HUES48 (cell line): ENCODE data around the gene PHKA1.
"Not testable (repeated sequence)": the region's sequence is repeated elsewhere in the genome, so short reads cannot be mapped to it uniquely, and the experiment has no call there.

Experiments used
- H3K27ac ChIP-seq: one replicate; pipeline ENCODE4 v1.7.0; 2013; ENCODE audit warnings: low read depth, low read length, inconsistent platforms
- H3K27me3 ChIP-seq: 2 replicates; pipeline ENCODE4 v1.6.1; 2013; ENCODE audit warnings: mild to moderate bottlenecking, low read length; ENCODE audit not compliant: control insufficient read depth, insufficient read depth
- H3K36me3 ChIP-seq: 2 replicates; pipeline ENCODE4 v1.6.1; 2013; ENCODE audit warnings: low read length; ENCODE audit not compliant: control insufficient read depth, insufficient read depth
- H3K4me1 ChIP-seq: 2 replicates; pipeline ENCODE4 v1.6.1; 2013; ENCODE audit warnings: mild to moderate bottlenecking, low read length; ENCODE audit not compliant: control insufficient read depth, insufficient read depth
- H3K4me3 ChIP-seq: 2 replicates; pipeline ENCODE4 v1.5.1; 2013; ENCODE audit warnings: mild to moderate bottlenecking, low read depth, low read length
- H3K9ac ChIP-seq: 2 replicates; pipeline ENCODE4 v1.6.1; 2013; ENCODE audit warnings: mild to moderate bottlenecking, low read depth, low read length, moderate library complexity
- H3K9me3 ChIP-seq: 2 replicates; pipeline ENCODE4 v1.6.1; 2013; ENCODE audit warnings: low read length; ENCODE audit not compliant: control insufficient read depth, insufficient read depth

The PHKA1 gene

DNA sequence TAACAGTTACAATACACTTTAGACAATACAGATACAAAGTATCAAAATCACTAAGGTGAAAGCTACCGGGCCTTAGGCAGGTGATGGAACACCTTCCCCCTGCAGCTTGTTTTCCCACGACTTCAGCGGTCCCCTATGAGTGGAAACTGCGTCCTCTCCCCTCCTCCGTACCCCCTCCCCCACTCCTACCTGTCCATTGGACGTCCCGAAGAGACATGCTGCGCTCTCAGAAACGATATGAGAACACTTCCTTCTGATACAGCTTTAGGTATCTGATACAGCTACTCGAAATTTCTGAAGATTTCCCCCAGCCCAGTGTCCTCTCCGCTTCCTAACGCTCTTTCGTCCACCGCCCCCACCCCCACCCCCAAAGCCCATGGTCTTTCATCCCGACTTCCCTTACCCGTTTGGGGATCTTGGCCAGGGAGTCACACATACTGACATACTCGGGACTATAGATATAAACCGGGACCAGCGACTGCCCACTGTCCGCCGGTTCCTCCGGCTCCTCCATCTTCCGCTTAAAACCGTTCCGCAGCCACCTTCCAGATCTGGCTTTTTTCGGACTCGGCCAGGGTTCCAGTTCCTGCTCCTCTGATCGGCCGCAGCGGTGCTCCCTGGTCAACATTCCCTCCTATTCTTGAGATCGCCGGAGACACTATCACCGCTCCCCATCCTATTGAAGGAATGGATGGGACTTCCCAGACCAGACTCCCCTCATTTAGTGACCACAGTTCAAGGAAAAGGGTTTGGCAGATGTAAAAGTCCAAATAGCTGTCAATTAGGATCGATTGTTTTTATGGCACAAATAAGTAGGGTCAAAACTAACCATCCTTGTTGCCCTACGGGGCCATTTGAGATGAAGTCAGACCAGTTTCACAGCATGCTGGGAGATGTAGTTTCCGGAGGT, 141.6 kb downstream of the PHKA1 start, which contains the start of gene HDAC8:
HDAC8 (minus strand) TSS at position 596 of the 910 bp plus-strand sequence; CDS start at position 514, 82 bp downstream.
- Histone ChIP-seq H3K27ac (peak within 1 kb of the TSS; percentile 66), H3K36me3 (peaks cover 24% of the 10 kb centered on the region), H3K9ac (peak within 1 kb of the TSS; percentile 80), H3K9me3 (peaks cover 17% of the 10 kb centered on the region), H3K4me3 (peak within 1 kb of the TSS; percentile 99), H3K27me3 (peaks cover 4% of the 10 kb centered on the region; the same call in 1 of the 2 replicates), H3K4me1 (no peaks in the 10 kb centered on the region)

DNA sequence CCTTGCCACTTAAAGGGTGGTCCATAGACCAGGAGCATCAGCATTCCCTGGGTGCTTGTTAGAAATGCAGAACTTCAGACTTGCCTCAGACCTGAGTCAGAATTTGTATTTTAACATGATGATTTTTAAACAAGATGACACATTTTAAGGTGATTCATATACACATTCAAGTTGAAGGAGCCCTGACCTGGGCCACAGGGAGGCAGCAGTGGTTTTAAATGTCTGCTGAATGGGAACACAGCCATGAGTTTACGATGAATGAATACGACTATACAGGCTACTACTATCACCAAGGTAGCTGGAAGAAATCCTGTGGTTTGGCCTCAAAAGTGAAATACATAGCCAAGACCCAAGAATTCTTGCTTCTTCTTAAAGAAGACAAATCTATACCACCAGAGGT, 144.3 kb downstream of the PHKA1 start:
- peaks cover 13% of the 10 kb centered on the region for H3K9me3 ChIP-seq
- no peaks in the 10 kb centered on the region for H3K27me3 ChIP-seq
- H3K4me3 ChIP-seq, result no peak overlapping the region
- no peak overlapping the region for H3K27ac ChIP-seq
- H3K9ac ChIP-seq, result no peak overlapping the region
- peaks cover 49% of the 10 kb centered on the region for H3K36me3 ChIP-seq
- H3K4me1 ChIP-seq, result no peaks in the 10 kb centered on the region

DNA sequence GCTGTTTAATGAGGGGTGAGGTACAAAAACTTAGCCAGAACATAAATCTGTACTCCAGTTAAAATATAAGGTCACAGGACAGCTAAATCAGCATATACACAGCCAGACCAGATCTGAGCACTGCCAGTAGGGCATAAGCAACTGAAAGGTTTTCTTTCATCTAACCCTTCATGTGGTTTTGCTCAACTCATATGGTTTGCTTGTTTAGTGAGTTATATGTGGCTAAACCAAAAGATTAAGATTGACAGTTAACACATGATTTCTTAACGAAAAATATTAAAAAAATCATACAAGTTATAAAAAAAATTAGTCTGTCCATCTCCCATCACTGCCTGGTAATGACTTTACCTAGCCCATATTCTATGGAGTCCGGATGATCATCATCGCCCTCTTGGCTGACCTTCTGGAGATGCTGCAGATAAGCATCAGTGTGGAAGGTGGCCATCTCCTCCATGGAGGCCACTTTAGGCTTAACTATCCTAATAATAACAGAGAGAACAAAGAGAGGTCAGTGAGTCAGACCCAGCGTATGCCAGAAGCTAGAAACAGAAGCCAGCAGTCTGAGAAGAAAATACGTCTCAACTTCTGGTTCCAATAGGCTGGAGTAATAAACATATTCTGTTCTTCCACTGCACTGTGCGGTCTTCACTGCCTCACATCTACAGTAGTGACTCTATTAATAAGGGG, 145.6 kb downstream of the PHKA1 start:
- Histone ChIP-seq H3K27ac (no peak overlapping the region), H3K36me3 (peaks cover 53% of the 10 kb centered on the region), H3K4me3 (no peak overlapping the region), H3K4me1 (no peaks in the 10 kb centered on the region), H3K9me3 (peaks cover 13% of the 10 kb centered on the region), H3K27me3 (no peaks in the 10 kb centered on the region), H3K9ac (no peak overlapping the region)

DNA sequence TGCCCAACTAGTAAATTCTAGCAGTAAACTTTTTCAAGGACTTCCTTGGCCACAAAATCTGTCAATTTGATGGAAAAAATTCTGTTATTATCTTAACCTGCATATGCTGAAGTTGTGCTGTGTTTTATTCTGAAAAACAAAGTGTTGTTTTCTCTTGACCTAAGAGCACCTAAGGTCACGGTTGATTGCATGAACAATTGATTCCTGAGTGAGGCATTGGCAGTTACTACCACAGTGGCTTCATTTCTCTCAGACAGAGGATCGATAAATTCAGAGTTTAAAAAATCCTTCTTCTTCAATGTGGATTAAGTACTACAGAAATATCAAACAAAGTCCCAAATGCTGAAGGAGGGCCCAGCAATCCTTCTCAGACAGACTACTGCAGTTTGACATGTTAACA, 147.7 kb downstream of the PHKA1 start:
- no peaks in the 10 kb centered on the region for H3K27me3 ChIP-seq
- no peak overlapping the region for H3K4me3 ChIP-seq
- no peak overlapping the region for H3K9ac ChIP-seq
- H3K4me1 ChIP-seq, result no peaks in the 10 kb centered on the region
- peaks cover 10% of the 10 kb centered on the region for H3K9me3 ChIP-seq
- peaks cover 58% of the 10 kb centered on the region for H3K36me3 ChIP-seq
- no peak overlapping the region for H3K27ac ChIP-seq

DNA sequence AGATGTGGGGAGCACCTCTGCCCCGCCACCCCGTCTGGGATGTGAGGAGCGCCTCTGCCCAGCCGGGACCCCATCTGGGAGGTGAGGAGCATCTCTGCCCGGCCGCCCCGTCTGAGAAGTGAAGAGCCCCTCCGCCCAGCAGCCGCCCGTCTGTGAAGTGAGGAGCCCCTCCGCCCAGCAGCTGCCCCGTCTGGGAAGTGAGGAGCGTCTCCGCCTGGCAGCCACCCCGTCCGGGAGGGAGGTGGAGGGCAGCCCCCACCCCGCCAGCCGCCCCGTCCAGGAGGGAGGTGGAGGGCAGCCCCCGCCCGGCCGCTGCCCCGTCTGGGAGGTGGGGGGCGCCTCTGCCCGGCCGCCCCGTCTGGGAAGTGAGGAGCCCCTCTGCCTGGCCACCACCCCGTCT, 154.5 kb downstream of the PHKA1 start:
- not testable (repeated sequence) for H3K4me3 ChIP-seq, H3K9me3 ChIP-seq, H3K27me3 ChIP-seq, H3K27ac ChIP-seq, H3K36me3 ChIP-seq, H3K9ac ChIP-seq, H3K4me1 ChIP-seq

DNA sequence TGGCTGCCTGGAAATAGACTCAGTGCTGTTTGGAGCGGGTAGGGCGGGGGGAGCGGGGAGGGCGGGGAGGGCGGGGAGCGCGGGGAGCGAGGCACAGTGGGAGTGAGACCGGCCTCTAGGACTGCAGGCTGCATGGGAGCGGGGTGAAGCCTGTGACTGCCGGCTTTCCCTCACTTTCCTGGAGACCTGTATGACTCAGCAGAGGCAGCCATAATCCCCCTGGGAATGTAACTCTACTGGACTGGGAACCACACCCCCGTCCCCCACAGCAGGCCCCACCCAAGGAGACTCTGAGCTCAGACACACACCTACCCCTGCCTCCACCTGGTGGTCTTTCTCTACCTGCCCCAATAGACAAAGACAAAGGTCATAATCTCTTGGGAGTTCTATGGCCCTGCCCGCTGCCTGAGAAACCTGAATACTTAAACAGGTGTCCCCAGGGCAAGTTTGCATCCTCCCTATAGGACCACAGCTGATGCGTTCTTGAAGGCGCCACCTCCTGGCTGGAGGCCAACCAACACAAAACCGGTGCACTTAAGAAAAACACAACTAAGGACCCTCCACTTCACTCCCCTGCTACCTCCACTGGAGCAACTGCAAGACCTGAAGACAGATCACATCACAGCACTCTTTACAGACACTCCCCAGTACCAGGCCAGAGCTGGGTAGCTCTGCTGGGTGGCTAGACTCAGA, 159.5 kb downstream of the PHKA1 start:
- Histone ChIP-seq H3K4me3 (peak overlapping the region; percentile 58), H3K27me3 (no peaks in the 10 kb centered on the region), H3K9ac (peak overlapping the region; percentile 25; the same call in 1 of the 2 replicates), H3K4me1 (peaks cover 3% of the 10 kb centered on the region; the same call in 1 of the 2 replicates), H3K27ac (peak overlapping the region; percentile 95), H3K36me3 (no peaks in the 10 kb centered on the region), H3K9me3 (peaks cover 11% of the 10 kb centered on the region)

DNA sequence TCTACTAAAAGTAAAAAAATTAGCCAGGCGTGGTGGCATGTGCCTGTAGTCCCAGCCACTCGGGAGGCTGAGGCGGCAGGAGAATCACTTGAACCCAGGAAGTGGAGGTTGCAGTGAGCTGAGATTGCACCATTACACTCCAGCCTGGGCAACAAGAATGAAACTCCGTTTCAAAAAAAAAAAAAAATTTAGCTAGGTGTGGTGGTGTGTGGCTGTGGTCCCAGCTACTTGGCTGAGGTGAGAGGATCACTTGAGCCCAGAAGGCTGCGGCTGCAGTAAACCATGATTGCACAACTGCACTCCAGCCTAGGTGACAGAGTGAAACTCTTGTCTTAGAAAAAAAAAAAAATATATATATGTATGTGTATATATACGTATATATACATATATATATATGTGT, 161.7 kb downstream of the PHKA1 start:
- H3K4me3 ChIP-seq, H3K9me3 ChIP-seq, H3K9ac ChIP-seq, H3K27ac ChIP-seq, H3K4me1 ChIP-seq, H3K36me3 ChIP-seq, H3K27me3 ChIP-seq: not testable (repeated sequence)

DNA sequence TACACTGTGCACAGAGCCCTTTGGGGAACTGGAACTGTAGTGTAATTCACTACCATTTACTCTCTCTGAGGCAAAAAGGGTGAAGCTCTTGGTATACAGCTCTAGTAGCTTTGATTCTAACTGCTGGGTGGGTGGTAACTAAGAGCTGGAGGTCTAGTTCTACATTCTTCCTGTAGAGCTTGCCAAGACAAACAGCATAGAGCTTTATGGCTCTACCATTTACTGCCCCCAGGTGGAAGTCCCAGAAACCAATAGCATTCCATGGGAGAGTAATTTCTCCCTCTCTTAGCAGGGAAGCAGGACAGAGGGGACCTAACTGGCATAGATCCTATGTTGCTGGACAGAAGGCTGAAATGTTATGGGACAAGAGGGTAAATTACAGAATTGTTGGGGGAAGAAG, 168.1 kb downstream of the PHKA1 start:
- Histone ChIP-seq H3K9me3 (peaks cover 23% of the 10 kb centered on the region), H3K4me1 (no peaks in the 10 kb centered on the region), H3K27ac (no peak overlapping the region), H3K4me3 (no peak overlapping the region), H3K36me3 (no peaks in the 10 kb centered on the region), H3K9ac (no peak overlapping the region), H3K27me3 (no peaks in the 10 kb centered on the region)

DNA sequence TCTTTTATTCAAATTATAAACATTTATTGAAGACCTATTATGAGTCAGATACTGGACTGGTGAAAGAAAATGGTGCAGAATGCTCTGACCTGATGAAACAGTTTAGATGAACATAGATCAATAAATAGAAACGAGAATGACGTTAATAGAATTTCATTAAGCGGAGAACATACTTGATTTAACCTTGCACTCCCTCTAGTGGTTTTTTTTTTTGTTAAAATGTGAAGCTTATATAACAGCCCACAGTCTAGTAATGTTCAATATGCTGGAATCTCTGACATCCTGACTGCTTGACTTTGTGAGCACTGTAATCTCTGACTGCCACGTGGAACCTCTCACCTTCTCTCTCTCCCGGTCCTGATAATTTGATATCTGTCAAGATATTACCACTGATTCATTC, 173.8 kb downstream of the PHKA1 start:
- H3K36me3 ChIP-seq, result no peaks in the 10 kb centered on the region; the same call in 1 of the 2 replicates
- H3K9ac ChIP-seq, result no peak overlapping the region
- H3K9me3 ChIP-seq, result peaks cover 22% of the 10 kb centered on the region; the same call in 1 of the 2 replicates
- H3K27ac ChIP-seq, result no peak overlapping the region
- no peaks in the 10 kb centered on the region for H3K4me1 ChIP-seq
- H3K4me3 ChIP-seq, result no peak overlapping the region
- no peaks in the 10 kb centered on the region for H3K27me3 ChIP-seq

DNA sequence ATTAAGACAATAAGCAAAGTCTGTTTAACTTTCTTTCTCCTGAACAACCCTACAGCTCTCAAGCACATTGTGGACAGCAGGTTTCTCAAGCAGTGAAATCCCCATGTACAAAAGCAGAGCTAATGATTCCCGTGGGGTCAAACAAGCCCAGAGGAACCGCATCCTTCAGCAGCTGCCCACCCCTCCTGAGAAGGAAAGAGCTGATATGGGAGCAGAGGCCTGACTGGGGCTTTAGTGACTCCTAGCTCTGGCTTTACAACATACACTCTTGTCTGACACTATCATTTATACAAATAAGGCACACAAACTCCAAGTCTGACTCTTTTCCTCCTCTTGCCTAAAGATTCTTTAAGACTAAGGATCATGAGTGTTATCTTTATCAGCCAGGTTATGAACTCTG, 174.3 kb downstream of the PHKA1 start:
- no peaks in the 10 kb centered on the region for H3K27me3 ChIP-seq
- no peaks in the 10 kb centered on the region; the same call in 1 of the 2 replicates for H3K36me3 ChIP-seq
- H3K4me1 ChIP-seq, result no peaks in the 10 kb centered on the region
- H3K9me3 ChIP-seq, result peaks cover 26% of the 10 kb centered on the region
- H3K27ac ChIP-seq, result no peak overlapping the region
- no peak overlapping the region for H3K4me3 ChIP-seq
- no peak overlapping the region for H3K9ac ChIP-seq
